Neutrophil (primary cell): ENCODE results near the gene TM2D1.

Experiments
- H3K27ac ChIP-seq: fragments of 200-600 bp; sonication (generic); 2 replicates; pipeline ENCODE4 v1.5.1; 2016; ENCODE audit warnings: mild to moderate bottlenecking, moderate library complexity
- H3K27me3 ChIP-seq: fragments of 200-600 bp; sonication (generic); 2 replicates; pipeline ENCODE4 v1.6.0; 2016; ENCODE audit warnings: mild to moderate bottlenecking
- H3K36me3 ChIP-seq: fragments of 200-600 bp; sonication (generic); 2 replicates; pipeline ENCODE4 v1.5.1; 2017
- H3K4me1 ChIP-seq, 2 experiments: fragments of 200-600 bp in 1 of 2; sonication (generic) in 1 of 2; 1 replicate in 1 of 2; 2 replicates in 1 of 2; pipeline versions ENCODE4 v1.5.1 to v1.6.1; 2013 to 2016; ENCODE audit warnings: low read depth in 1 of 2, low read length in 1 of 2, mild to moderate bottlenecking in 1 of 2, moderate library complexity in 1 of 2; ENCODE audit not compliant: control insufficient read depth in 1 of 2, insufficient read depth in 1 of 2
- H3K4me3 ChIP-seq, 2 experiments: fragments of 200-600 bp in 1 of 2; sonication (generic) in 1 of 2; 1 replicate in 1 of 2; 2 replicates in 1 of 2; pipeline ENCODE4 v1.5.1; 2013 to 2016; ENCODE audit warnings: low read depth in 1 of 2, low read length in 1 of 2, mild to moderate bottlenecking in 1 of 2, moderate library complexity in 1 of 2
- H3K9me3 ChIP-seq: fragments of 200-600 bp; sonication (generic); 2 replicates; pipeline ENCODE4 v1.5.1; 2016
- TF ChIP-seq, protein P1 (sequence below): fragments of 200-600 bp; sonication (generic); IDR thresholded peaks from 2 replicates; pipeline ENCODE4 v1.5.1; 2016; ENCODE audit warnings: antibody characterized with exemption

TM2D1 gene

DNA sequence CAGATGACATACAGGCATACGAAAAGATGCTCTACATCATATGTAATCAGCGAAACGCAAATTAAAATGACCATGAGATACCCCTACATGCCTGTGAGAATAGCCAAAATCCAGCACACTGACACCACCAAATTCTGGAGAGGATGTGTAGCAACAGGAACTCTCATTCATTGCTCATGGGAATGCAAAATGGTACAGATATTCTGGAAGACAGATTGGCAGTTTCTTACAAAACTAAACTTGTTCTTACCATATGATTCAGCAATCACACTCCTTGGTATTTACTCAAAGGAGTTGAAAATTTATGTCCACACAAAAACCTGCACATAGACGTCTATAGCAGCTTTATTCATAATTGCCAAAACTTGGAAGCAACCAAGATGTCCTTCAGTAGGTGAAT, 52.6 kb downstream of the TM2D1 start:
- Histone ChIP-seq H3K9me3 (no peaks in the 10 kb centered on the region), H3K27me3 (no peaks in the 10 kb centered on the region), H3K27ac (no peak overlapping the region), H3K4me3 (no peak overlapping the region), H3K36me3 (no peaks in the 10 kb centered on the region), H3K4me1 (peaks cover 15 to 33% of the 10 kb centered on the region in 2 experiments)
- TF ChIP-seq, protein P1, sequence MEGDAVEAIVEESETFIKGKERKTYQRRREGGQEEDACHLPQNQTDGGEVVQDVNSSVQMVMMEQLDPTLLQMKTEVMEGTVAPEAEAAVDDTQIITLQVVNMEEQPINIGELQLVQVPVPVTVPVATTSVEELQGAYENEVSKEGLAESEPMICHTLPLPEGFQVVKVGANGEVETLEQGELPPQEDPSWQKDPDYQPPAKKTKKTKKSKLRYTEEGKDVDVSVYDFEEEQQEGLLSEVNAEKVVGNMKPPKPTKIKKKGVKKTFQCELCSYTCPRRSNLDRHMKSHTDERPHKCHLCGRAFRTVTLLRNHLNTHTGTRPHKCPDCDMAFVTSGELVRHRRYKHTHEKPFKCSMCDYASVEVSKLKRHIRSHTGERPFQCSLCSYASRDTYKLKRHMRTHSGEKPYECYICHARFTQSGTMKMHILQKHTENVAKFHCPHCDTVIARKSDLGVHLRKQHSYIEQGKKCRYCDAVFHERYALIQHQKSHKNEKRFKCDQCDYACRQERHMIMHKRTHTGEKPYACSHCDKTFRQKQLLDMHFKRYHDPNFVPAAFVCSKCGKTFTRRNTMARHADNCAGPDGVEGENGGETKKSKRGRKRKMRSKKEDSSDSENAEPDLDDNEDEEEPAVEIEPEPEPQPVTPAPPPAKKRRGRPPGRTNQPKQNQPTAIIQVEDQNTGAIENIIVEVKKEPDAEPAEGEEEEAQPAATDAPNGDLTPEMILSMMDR = no peak

DNA sequence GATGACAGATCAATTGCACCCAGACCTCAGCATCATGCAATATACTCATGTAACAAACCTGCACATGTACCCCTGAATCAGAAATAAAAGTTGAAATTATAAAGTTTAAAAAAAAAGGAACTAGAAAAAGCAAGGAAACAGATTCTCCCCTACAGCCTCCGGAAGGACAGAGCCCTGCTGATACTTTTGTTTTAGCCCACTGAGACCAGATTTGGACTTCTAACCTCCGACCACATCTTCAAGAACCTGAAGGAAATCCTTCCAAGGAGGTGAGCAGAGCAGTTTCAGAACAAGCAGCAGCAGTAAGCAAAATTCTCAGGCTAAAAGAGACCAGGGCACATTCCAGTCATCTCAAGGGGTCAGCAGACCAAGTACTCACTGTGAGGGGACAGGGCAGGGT, 54.5 kb downstream of the TM2D1 start:
- H3K27me3 ChIP-seq = no peaks in the 10 kb centered on the region
- H3K36me3 ChIP-seq = no peaks in the 10 kb centered on the region
- TF ChIP-seq, protein P1 = no peak
- H3K27ac ChIP-seq = no peak overlapping the region
- H3K4me1 ChIP-seq = peaks cover 15 to 30% of the 10 kb centered on the region in 2 experiments
- H3K9me3 ChIP-seq = no peaks in the 10 kb centered on the region
- no peak overlapping the region for H3K4me3 ChIP-seq

DNA sequence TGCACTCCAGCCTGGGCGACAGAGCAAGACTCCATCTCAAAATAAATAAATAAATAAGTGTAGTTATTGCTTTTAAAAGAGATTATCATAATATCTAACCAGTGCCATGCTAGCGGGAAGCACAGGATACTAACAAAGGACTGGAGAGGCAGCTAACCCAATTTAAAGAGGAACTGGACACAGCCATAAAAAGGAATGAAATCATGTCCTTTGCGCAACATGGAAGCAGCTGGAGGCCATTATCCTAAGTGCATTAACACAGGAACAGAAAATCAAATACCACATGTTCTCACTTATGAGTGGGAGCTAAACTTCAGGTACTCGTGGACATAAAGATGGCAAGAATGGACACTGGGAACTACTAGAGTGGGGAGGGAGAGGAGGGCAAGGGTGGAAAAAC, 54.9 kb downstream of the TM2D1 start:
- Histone ChIP-seq H3K9me3 (no peaks in the 10 kb centered on the region), H3K27me3 (no peaks in the 10 kb centered on the region), H3K4me1 (peaks cover 15 to 26% of the 10 kb centered on the region in 2 experiments), H3K36me3 (no peaks in the 10 kb centered on the region), H3K4me3 (no peak overlapping the region), H3K27ac (no peak overlapping the region)
- TF ChIP-seq, protein P1 = no peak

DNA sequence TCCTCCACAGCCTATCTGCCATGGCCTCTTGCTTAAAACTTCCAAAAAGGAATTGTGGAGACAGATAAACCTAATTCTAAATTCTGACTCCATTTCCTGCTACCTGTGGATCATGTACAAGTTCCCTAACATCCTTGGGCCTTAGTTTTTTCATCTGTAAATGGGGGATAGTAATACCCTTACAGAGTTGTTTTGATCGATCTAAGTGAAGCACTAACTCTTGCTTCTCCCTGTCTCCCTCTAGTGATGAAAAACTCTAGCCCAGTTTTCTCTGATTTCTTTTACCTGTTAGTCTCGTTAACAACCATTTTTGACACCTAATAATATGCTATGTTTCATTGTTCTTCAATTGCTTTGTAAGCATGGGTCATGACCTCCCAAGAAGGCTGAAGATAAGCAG, 65.9 kb downstream of the TM2D1 start:
- TF ChIP-seq, protein P1 = no peak
- no peak overlapping the region for H3K4me3 ChIP-seq
- H3K27ac ChIP-seq = no peak overlapping the region
- no peaks in the 10 kb centered on the region for H3K4me1 ChIP-seq
- H3K27me3 ChIP-seq = no peaks in the 10 kb centered on the region
- no peaks in the 10 kb centered on the region for H3K9me3 ChIP-seq
- no peaks in the 10 kb centered on the region for H3K36me3 ChIP-seq

DNA sequence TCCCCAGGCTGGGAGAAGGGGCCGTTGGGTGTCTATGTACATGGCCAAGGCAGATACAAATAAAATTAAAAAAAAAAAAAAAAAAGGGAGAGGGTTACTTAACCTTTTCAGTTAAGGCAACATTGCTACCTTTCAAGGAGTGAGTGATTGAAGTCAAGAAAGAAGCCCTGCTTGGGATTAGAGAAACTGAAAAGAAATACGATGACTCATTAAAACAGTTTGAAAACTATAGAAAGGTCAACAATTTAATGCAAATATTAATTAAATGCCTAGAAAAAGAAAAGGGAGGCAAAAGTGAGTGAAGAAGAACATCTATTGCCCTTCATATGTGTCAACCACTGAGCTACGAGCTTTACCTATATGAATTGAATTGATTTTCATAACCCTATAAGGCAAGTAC, 69.5 kb downstream of the TM2D1 start:
- H3K4me1 ChIP-seq = no peaks in the 10 kb centered on the region
- H3K4me3 ChIP-seq = no peak overlapping the region
- TF ChIP-seq, protein P1 = no peak
- H3K27me3 ChIP-seq = no peaks in the 10 kb centered on the region
- H3K27ac ChIP-seq = no peak overlapping the region
- no peaks in the 10 kb centered on the region for H3K9me3 ChIP-seq
- H3K36me3 ChIP-seq = no peaks in the 10 kb centered on the region

DNA sequence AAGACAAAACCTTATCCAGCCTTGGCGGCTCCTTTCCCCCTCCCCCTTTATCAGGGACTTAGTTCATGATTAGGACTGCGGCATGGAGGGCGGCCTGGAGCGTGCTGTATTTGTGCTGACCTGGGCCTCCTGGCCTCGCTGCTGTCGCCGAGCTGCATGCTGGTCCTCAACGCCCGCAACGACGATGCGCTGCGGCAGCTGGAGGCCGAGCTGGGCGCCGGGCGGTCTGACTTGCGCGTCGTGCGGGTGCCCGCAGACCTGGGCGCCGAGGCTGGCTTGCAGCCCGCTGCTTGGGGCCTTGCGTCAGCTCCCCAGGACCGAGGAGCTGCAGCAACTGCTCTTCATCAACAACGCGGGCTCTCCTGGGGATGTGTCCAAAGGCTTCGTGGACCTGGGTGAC, 70.9 kb downstream of the TM2D1 start:
- no peak overlapping the region for H3K27ac ChIP-seq
- H3K9me3 ChIP-seq = no peaks in the 10 kb centered on the region
- TF ChIP-seq, protein P1 = no peak
- H3K4me1 ChIP-seq = no peaks in the 10 kb centered on the region
- no peaks in the 10 kb centered on the region for H3K36me3 ChIP-seq
- no peak overlapping the region for H3K4me3 ChIP-seq
- H3K27me3 ChIP-seq = no peaks in the 10 kb centered on the region
